ENCODE measurements around the gene AMOT. TPM values are rescaled to one million over a fixed set of nuclear protein-coding genes. Genes with fewer than 3 reads are reported as not detected.

Gene AMOT
- total RNA-seq, 1 donor from 2014 or later: 1.9 TPM

GRCh38 chrX:112738347-112739033 is 102.1 kb downstream of the AMOT start:
- DNase-seq (ENCODE audit: low read depth, low spot score): no peak

DNA sequence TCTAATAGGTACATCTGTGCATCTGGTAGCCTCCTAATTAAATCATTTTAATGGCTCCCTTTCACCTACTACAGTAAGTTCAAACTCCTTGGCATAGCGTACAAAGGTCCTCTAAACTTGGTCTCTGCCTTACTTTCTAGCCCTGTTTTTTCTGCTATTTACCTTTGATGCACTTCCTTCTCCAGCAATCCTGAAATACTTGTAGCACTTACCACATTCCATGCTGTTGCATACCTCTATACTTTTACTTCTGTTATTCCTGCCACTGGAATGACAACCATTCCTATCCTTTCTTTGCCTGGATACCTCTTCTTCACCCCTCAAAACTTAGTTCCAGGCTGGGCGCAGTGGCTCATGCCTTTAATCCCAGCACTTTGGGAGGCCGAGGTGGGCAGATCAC is 104.3 kb downstream of the AMOT start:
- DNase-seq (ENCODE audit: low read depth, low spot score): no peak

GRCh38 chrX:112735147-112735546 is 105.5 kb downstream of the AMOT start:
- DNase-seq (ENCODE audit: low read depth, low spot score): no peak

DNA sequence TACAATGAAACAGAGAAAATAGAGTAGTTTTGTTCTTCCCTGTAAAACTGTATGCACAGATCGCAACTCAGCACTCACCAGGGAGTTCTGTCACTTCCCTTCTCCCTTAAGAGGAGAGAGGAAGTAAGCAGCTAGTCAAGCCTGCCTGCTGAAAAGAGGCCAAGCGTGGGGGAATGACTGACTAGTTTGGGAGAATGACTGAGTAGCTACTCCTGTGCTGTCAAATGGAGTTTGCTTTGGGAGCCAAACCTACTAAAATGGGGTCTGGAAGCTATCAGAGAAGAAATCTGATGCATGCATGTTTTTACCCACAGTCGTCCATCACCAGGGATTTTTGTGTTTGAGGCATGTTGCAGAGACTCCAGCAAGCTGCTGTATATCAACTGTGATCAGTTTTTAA is 106.3 kb downstream of the AMOT start:
- DNase-seq (ENCODE audit: low read depth, low spot score): no peak

- DNase-seq (ENCODE audit: low read depth, low spot score): no peak
Observed at GRCh38 chrX:112731793-112732192, 108.8 kb downstream of the AMOT start.

Other genes starting within 250 kb of the AMOT start
- 0.07 TPM in 1 of 2 replicates, not detected in the other for gene LHFPL1, start 160.9 kb downstream of the AMOT start, total RNA-seq